MM.1S (cell line): Measurements from ENCODE around the gene RFC1.

ENCODE experiments used
- DNase-seq: peaks from one replicate; pipeline ENCODE4 v3.0.0-alpha.2; 2015
- H2AFZ ChIP-seq: fragments of 300-600 bp; sonication (generic); 2 replicates; pipeline ENCODE4 v1.6.0; 2016; ENCODE audit warnings: antibody characterized with exemption, low read length
- H3F3A ChIP-seq: fragments of 300-600 bp; sonication (generic); 2 replicates; pipeline ENCODE4 v1.6.1; 2016; ENCODE audit warnings: mild to moderate bottlenecking, antibody characterized with exemption, low read length, moderate library complexity, mixed read lengths; ENCODE audit not compliant: insufficient read depth
- H3K27ac ChIP-seq: fragments of 300-600 bp; sonication (generic); 2 replicates; pipeline ENCODE4 v1.5.1; 2016; ENCODE audit warnings: mild to moderate bottlenecking, low read length
- H3K27me3 ChIP-seq: fragments of 300-600 bp; sonication (generic); replicated peaks from 2 replicates; pipeline ENCODE4 v1.6.0; 2016; ENCODE audit warnings: low read length; ENCODE audit not compliant: insufficient read depth
- H3K36me3 ChIP-seq: fragments of 300-600 bp; sonication (generic); replicated peaks from 2 replicates; pipeline ENCODE4 v1.6.1; 2016; ENCODE audit warnings: mild to moderate bottlenecking, low read length, mixed read lengths; ENCODE audit not compliant: insufficient read depth
- H3K4me1 ChIP-seq: fragments of 300-600 bp; sonication (generic); 2 replicates; pipeline ENCODE4 v1.6.1; 2016; ENCODE audit warnings: low read length, mixed read lengths
- H3K4me2 ChIP-seq: fragments of 300-600 bp; sonication (generic); 2 replicates; pipeline ENCODE4 v1.6.0; 2016; ENCODE audit warnings: low read depth, low read length
- H3K4me3 ChIP-seq: fragments of 300-600 bp; sonication (generic); 2 replicates; pipeline ENCODE4 v1.5.1; 2016; ENCODE audit warnings: low read length, mixed read lengths
- H3K79me2 ChIP-seq: fragments of 300-600 bp; sonication (generic); 2 replicates; pipeline ENCODE4 v1.6.1; 2016; ENCODE audit warnings: mixed run types, low read length, mixed read lengths
- H3K9ac ChIP-seq: fragments of 300-600 bp; sonication (generic); 2 replicates; pipeline ENCODE4 v1.6.1; 2016; ENCODE audit warnings: low read length, mixed read lengths
- H3K9me2 ChIP-seq: fragments of 300-600 bp; sonication (generic); replicated peaks from 2 replicates; pipeline ENCODE4 v1.6.1; 2016; ENCODE audit warnings: mild to moderate bottlenecking, low read length, mixed read lengths; ENCODE audit not compliant: insufficient read depth
- H3K9me3 ChIP-seq: fragments of 300-600 bp; sonication (generic); replicated peaks from 2 replicates; pipeline ENCODE4 v1.6.1; 2016; ENCODE audit warnings: mild to moderate bottlenecking, low read length, mixed read lengths; ENCODE audit not compliant: insufficient read depth
- H4K20me1 ChIP-seq: fragments of 300-600 bp; sonication (generic); 2 replicates; pipeline ENCODE4 v1.6.1; 2016; ENCODE audit warnings: mild to moderate bottlenecking, low read length, moderate library complexity, mixed read lengths; ENCODE audit not compliant: insufficient read depth
- CTCF ChIP-seq: fragments of 300-600 bp; sonication (generic); IDR thresholded peaks from 2 replicates; pipeline ENCODE4 v1.5.1; 2016; ENCODE audit warnings: antibody characterized with exemption, low read length, mixed read lengths
- EZH2 ChIP-seq: fragments of 300-600 bp; sonication (generic); optimal IDR thresholded peaks from 2 replicates; pipeline ENCODE3; 2017; ENCODE audit warnings: low read depth, mild to moderate bottlenecking, antibody characterized with exemption, low read length, mixed read lengths
- EZH2phosphoT487 ChIP-seq: fragments of 300-600 bp; sonication (generic); IDR thresholded peaks from 2 replicates; pipeline ENCODE4 v1.6.1; 2018; ENCODE audit warnings: antibody characterized with exemption, low read length

RFC1 gene

GRCh38 chr4:39326468-39326977, 39.6 kb downstream of the RFC1 start:
- TF ChIP-seq EZH2phosphoT487 (no peak), EZH2 (no peak), CTCF (no peak)
- Histone ChIP-seq H3K9me3 (no peaks in the 10 kb centered on the region), H3K9ac (no peak overlapping the region), H3F3A (no peaks in the 10 kb centered on the region), H3K4me1 (no peaks in the 10 kb centered on the region), H3K27me3 (no peaks in the 10 kb centered on the region), H3K27ac (no peak overlapping the region), H3K79me2 (peaks cover 50% of the 10 kb centered on the region), H3K4me2 (no peak overlapping the region), H4K20me1 (peaks cover 8% of the 10 kb centered on the region; the same call in 1 of the 2 replicates), H2AFZ (no peak overlapping the region), H3K9me2 (no peaks in the 10 kb centered on the region), H3K4me3 (no peak overlapping the region), H3K36me3 (peaks cover 8% of the 10 kb centered on the region; the same call in 1 of the 2 replicates)
- DNase-seq = no peak

GRCh38 chr4:39324897-39325613, 41.1 kb downstream of the RFC1 start:
- TF ChIP-seq EZH2 (no peak), CTCF (no peak), EZH2phosphoT487 (no peak)
- Histone ChIP-seq H3K4me3 (no peak overlapping the region), H3K9me3 (no peaks in the 10 kb centered on the region), H3K4me1 (no peaks in the 10 kb centered on the region), H3F3A (no peaks in the 10 kb centered on the region), H3K79me2 (peaks cover 35% of the 10 kb centered on the region), H4K20me1 (no peaks in the 10 kb centered on the region), H3K36me3 (peaks cover 8% of the 10 kb centered on the region; the same call in 1 of the 2 replicates), H3K9ac (no peak overlapping the region), H3K4me2 (no peak overlapping the region), H3K27ac (no peak overlapping the region), H3K27me3 (no peaks in the 10 kb centered on the region), H2AFZ (no peak overlapping the region), H3K9me2 (no peaks in the 10 kb centered on the region)
- DNase-seq = no peak

GRCh38 chr4:39324446-39324845, 41.7 kb downstream of the RFC1 start:
- no peak overlapping the region for H3K9ac ChIP-seq
- H3K9me2 ChIP-seq = no peaks in the 10 kb centered on the region
- no peak overlapping the region for H2AFZ ChIP-seq
- no peaks in the 10 kb centered on the region for H3F3A ChIP-seq
- peaks cover 8% of the 10 kb centered on the region; the same call in 1 of the 2 replicates for H3K36me3 ChIP-seq
- H3K4me1 ChIP-seq = no peaks in the 10 kb centered on the region
- DNase-seq = no peak
- H3K9me3 ChIP-seq = no peaks in the 10 kb centered on the region
- TF ChIP-seq CTCF = no peak
- TF ChIP-seq EZH2phosphoT487 = no peak
- TF ChIP-seq EZH2 = no peak
- no peaks in the 10 kb centered on the region for H3K27me3 ChIP-seq
- H3K4me3 ChIP-seq = no peak overlapping the region
- H3K79me2 ChIP-seq = peaks cover 29% of the 10 kb centered on the region
- no peak overlapping the region for H3K27ac ChIP-seq
- no peak overlapping the region for H3K4me2 ChIP-seq
- H4K20me1 ChIP-seq = no peaks in the 10 kb centered on the region
